HG02610 (cell line): ENCODE data around the gene TNRC6A.
"Not testable (repeated sequence)": the region's sequence is repeated elsewhere in the genome, so short reads cannot be mapped to it uniquely, and the experiment has no call there.

ENCODE experiments used
- ATAC-seq: cut with Tn5 transposase; IDR thresholded peaks from one replicate; pipeline ENCODE4 v1.9.1; 2021; ENCODE audit warnings: mild to moderate bottlenecking, moderate library complexity; ENCODE audit not compliant: unreplicated experiment

TNRC6A gene

DNA sequence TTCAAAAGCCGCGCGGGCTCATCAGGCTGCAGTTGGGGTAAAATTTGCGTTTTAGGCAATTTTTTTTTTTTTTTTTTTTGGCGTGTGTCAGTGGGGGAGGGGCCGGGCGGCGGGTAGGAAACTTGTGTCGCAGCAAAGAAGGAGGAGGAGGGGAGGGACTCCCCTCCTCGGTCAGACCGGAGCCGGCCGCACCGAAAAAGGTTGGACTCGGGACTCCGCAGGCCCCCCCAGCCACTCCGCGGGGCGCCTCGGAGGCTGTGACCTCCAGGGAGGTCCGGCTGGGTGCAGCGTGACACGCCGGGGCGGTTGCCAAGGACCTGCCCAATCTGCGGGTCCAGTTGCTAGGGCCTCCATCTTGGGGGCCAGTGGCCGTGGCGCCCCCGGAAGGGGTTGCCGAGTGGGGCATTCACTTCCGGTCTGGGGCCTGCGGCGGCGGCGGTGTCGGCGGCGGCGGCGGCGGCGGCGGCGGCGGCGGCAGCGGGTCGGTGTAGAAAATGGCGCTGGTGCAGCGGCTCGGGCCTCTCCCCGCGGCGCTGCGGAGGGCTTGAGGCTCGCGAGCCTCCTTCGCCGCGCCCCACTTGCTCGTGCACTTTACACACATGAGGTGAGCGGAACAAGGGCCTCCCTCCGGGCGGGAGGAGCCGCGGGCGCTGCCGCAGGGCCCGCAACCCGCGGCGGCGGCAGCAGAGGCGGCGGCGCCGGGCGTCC lies at the start of gene TNRC6A:
TNRC6A (plus strand) TSS at position 409 of the 708 bp plus-strand sequence; CDS start at position 600, 191 bp downstream.
- ATAC-seq = peak; percentile 92

DNA sequence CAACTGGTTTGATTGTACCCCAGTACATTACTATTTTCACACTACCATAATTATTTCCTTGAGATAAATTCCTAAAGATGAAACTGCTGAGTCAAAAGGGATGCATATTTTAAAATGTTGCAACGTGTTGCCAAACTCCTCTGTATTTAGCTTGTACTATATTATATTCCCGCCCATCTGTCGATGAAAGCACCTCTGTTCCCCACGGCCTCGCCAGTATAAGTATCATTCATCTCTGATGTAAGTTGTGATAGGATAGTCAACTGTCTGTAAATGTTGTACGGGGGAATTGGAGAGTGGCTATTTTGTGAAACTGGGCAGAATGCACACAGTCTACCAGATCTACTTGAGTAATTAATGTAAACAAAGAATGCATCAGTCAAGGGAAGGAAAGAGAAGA lies 47.7 kb upstream of the TNRC6A start:
- ATAC-seq = no peak

DNA sequence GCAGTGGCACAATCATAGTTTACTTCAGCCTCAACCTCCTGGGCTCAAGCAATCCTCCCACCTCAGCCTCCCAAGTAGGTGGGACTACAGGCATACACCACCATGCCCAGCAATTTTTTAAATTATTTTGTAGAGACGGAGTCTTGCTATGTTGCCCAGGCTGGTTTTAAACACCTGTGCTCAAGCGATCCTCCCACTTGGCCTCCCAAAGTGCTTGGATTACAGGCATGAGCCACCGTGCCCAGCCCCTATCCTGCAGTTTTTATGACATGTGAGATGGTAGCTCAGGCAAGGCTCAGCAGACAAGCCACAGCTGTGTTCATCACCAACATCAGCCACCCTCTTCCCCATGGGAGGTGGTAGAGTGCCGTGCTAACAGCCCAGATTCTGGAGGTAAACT lies 46.2 kb upstream of the TNRC6A start:
- no peak for ATAC-seq

DNA sequence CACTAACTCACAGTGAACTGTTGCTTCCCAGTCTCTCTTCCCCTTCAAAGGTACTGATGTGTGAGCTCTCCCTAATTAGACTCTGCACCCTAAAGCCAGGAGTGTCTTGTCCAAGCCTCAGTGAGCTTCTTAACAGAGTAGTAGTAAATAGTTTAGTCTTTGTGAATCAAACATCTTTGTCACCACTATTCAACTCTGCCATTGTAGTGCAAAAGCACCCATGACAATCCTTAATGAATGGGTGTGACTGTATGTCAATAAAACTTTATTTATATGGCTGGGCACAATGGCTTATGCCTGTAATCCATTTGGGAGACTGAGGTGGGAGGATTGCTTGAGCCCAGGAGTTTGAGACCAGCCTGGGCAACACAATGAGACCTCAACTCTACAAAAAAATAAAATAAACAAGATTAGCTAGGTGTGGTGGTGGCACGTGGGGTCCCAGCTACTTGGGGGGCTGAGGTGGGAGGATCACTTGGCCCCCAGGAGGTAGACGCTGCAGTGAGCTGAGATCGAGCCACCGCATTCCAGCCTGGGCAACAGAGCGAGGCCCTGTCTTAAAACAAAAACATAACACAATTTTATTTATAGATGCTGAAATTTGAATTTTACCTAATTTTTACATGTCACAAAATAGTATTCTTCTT lies 45.5 kb upstream of the TNRC6A start:
- ATAC-seq = no peak

DNA sequence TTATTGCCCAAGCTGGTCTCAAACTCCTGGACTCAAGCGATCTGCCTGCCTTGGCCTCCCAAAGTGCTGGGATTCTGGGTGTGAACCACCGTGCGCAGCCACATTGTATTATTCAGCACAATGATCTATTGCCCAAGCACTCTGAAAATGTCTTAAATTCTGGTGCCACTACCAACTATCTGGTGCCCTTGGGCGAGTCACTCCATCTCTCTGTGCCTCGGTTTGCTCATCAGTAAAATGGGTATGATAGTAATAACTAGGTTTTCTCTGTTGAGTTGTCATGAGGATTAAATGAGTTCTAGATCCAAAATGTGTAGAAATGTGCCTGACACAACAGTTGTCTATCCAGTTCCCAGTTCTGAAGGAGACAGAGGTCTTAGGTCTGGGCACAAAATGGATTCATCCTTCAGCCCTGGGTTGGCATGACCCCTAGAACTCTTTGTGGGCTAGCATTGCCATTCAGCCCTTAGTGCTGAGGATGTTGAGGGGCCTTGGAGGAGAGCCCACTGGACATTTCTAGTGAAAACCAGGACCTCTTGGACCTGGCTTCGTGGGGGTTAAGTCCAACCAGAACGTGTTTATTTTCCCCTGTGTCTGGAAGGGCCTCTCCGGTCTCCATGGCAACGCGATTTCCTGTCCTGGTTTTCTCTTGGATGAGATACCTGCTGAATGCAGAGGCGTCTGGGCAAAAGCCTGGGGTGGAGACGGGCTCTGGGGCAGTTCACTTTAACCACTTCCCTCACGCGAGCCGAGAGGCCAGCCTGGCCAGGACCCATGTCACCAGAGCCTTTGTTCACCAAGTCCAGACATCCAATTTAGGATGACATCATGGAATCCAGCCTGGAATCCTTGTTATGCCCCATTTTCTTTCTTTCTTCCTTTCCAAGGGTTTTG lies 43.7 kb upstream of the TNRC6A start:
- no peak for ATAC-seq

DNA sequence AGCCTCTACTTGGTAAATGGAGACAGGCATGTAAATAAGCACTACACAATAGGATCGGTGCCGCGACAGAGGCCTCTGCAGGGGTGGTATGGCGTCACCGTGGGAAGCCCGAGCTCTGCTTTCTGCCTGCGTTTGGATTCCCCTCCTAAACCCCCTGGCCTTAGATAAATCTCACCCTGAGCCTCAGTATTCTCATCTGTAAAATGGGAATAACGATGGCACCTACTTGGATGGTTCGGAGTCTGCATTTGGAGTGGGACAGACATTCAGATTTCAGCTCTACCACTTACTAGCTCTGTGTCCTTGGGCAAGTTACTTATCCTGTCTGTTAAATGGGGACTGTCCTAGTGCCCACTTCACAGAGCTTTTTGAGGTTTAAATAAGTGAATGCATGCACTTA lies 42.8 kb upstream of the TNRC6A start:
- no peak for ATAC-seq

DNA sequence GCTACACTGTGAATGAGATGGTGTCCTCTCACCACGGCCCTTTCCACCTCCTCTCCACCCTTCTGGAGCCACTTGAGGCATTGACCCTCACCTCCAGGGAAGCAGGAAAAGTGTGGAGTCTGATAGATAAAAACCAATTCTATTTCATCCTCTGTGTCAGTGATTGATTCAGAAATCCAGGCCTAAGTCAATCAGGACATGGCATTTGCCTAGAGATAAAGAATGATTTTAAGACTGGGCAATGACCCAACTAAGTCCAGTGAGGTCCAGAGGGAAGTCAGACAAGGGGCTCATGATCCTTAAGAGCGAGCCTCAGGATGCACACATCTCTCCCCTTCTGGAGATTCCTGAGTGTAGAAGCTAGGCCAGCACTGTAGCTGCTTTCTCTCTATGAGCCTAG lies 41.1 kb upstream of the TNRC6A start:
- no peak for ATAC-seq

DNA sequence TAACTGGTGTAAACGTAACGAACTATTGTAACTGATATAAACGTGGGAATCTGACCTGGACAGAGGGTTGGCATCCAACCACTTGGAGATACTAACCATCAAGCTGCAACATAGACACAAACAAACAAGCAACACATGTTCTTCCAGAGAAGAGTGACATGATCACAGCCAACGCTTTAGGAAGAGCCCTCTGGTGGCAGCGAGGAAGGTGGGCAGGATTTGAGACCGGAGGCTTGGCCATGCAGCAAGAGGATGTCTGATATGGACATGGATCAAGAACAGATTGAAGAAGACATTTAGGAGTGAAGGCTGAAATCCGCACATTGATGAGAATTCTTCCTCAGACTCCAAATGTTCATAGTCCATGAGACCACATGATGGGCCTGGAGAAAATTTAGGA lies 40.3 kb upstream of the TNRC6A start:
- no peak for ATAC-seq

DNA sequence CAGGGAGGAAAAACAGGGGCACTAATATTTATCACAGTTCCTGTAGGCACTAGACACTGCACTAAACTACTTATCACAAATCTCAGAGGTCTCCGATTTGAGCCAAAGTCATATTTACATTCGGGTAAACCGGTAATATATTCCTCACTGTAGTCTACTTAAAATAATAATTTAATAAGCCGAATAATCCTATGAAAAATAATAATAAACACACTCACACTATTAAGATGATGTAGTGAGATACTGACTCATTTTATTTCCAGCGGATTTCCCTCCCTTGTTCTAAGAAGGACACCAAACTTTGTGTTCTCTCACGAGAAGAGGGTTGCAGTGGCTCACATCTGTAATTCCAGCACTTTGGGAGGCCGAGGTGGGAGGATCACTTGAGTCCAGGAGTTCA lies 36.6 kb upstream of the TNRC6A start:
- ATAC-seq = no peak

DNA sequence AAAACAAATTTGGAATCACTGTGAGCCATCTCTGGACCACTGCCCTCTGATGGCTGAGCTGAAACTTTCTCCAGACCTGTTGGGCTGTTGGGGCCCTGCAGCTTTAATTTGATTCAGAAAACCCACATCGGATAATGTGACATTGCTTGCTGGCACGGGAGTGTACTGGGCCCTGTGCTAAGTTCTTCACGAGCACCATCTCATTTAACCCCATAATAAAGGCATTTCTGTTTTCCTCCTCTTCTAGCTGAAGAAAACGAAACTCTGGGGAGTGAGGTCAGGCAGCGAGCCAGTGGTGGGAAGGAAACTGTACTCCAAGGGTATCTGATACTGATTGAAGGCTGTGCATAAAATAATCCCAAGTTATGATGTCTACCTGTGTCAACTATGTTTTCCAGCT lies 34.5 kb upstream of the TNRC6A start:
- ATAC-seq = no peak

DNA sequence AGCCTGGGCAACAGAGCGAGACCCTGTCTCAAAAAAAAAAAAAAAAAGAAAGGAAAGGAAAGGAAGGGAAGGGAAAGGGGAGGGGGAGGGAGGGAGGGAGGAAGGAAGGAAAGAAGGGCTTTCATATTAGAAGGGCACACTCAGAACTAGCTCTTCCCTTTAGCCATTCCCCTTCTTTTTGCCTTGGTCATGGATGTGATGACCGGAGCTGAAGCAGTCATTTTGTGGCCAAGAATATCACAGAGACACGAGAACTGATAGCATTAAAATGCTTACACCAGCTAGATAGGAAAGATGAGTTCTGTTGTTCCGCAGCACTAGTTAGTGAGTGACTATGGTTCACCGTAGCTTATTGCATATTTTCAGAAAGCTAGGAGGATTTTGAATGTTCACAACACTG lies 32.8 kb upstream of the TNRC6A start:
- no peak for ATAC-seq

DNA sequence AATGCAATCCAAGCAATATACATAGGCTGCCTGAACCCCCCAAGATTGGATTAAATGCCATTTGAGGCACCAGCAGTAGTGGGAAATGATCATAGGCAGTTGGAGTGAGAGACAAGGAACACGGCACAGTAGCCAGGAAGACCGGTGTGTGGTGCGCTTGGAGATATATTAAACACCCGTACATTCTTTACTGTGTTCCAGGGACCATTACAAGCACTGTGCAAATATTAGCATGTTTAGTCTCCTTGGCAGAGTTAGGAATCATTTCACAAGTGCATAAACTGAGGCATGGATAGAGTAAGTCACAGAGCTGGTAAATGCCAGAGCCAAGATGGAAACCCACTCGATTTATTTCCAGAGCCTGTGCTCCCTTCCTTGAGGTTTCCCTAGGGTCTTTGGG lies 31.1 kb upstream of the TNRC6A start:
- no peak for ATAC-seq

DNA sequence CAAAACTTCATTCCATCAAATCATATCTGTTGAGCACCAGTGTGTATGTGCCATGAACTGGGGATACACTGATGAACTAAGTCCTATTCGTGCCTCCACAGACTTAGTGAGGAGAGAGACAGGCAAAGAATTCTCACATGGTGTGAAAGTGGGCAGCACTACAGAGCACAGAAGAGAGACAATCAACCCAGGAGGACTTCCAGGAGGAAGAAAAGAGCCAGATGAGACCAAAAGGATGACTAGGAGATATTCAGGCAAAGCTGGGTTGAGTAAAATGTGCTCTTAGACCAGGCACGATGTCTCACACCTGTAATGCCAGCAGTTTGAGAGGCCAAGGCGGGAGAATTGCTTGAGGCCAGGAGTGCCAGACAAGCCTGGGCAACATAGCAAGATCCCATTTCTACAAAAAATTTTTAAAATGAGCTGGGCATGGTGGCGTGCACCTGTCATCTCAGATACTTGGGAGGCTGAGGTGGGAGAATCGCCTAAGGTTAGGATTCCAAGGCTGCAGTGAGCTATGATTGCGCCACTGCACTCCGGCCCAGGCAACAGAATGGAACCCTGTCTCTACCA lies 30.2 kb upstream of the TNRC6A start:
- ATAC-seq = no peak

DNA sequence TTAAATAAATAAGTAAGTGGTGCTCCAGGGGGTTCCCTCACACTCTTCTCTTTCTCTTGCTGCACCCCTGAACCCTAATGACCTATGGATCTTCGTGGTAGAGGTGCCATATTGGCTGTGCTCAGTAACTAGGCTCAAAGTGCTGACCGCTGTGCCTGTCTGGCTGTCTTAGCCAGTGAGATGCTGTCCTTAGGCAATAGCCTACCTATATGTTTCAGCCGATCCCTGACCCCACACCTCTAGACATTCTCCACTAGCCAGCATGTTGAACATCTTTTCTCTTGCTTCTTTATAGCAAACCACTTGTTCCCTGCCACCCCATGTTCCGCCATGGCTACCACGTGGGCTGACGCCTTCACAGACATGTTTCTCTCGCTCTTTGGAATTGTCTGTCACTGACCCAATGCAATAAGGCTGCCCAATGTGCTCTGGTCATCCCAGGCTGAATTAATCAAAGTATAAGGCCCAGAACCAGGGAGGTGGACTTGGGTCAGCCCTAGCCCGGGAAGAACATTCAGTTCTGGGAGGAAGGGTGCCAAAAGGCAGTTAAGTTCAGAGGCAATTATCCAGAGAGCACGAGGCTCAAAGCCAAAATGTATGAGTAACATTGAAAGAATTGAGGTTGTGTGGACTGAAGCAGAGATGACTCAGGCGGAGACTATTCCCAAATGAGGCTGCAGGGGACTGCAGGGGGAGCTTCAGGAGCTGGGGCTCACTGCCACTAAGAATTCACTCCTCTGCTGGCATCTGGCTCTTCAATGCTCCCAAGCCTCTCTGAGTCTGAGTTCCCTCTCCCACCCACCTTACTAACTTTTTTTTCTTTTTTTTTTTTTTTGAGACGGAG lies 28.7 kb upstream of the TNRC6A start:
- ATAC-seq = no peak

DNA sequence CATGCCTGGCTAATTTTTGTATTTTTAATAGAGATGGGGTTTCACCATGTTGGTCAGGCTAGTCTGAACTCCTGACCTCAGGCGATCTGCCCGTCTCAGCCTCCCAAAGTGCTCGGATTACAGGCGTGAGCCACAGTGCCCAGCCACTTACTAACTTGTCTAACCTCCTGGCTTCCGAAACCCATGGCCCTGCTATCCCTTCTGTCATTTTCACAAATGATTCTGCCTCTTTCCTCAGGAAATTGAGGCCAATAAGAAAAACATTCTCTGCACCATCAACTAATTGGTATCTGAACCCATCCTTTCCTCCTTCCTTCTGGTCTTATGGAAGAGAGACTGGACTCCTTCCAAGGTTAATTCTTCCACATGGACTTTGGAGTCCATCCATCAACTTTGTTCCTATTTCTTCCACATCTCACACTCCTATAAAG lies 27.9 kb upstream of the TNRC6A start:
- ATAC-seq = no peak

DNA sequence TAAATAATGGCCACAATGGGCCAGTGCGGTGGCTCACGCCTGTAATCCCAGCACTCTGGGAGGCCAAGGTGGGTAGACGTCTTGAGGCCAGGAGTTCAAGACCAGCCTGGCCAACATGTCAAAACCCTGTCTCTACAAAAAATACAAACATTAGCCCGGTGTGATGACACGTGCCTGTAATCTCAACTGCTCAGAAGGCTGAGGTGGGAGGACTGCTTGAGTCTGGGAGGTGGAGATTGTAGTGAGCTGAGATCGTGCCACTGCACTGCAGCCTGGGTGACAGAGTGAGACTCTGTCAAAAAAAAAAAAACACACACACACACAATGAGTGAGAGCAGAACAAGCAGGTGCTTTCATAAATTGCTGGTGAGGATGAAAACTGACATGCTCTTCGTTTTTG lies 21.7 kb upstream of the TNRC6A start:
- not testable (repeated sequence) for ATAC-seq

DNA sequence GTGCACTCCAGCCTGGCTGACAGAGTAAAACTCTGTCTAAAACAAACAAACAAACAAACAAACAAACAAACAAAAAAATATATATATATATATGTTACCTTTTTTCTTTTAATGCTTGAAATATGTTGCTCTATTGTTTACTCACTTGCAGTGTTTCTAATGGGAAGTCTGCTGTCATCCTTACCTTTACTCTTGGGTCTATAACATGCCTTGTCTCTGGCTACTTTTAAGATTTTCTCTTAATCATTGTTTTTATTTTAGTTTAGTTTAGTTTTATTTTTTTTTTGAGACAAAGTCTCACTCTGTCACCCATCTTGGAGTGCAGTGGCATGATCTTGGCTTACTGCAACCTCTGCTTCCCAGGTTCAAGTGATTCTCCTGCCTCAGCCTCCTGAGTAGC lies 16.1 kb upstream of the TNRC6A start:
- ATAC-seq = no peak

DNA sequence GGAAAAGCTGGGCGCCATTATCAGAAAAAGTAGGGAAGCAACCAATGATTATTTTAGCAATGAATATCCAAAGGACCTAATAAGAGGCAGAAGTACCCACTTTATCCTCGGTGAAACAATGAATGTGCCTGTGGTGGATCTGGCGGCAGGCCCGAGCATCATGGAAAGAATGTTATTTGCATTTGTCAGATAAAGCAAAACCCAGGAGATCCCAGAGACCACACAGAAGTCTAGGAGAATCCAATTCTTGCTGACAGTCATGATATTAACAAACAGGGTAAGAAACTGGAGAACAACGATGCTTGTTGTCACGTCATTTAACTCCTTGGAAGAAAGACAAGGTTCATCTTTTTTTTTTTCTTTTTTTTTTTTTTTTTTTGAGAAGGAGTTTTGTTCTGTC lies 12.0 kb upstream of the TNRC6A start:
- ATAC-seq = no peak

DNA sequence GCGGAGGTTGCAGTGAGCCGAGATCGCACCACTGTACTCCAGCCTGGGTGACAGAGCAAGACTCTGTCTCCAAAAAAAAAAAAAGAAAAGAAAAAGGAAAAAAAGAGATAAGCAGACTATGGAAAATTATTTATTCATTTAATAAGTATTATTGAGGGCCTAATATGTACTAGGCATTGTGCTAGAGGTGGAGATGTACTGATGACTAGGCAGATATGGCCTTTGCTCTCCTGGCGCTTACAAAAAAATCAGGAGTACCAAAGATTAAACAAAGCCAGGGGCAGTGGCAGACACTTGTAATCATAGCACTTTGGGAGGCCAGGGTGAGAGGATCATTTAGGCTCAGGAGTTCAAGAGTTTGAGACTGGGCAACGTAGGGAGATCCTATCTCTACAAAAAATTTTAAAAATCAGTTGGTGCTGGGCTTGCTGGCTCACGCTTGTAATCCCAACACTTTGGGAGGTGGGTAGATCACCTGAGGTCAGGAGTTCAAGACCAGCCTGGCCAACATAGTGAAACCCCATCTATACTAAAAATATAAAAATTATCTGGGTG lies 10.4 kb upstream of the TNRC6A start:
- ATAC-seq = no peak

DNA sequence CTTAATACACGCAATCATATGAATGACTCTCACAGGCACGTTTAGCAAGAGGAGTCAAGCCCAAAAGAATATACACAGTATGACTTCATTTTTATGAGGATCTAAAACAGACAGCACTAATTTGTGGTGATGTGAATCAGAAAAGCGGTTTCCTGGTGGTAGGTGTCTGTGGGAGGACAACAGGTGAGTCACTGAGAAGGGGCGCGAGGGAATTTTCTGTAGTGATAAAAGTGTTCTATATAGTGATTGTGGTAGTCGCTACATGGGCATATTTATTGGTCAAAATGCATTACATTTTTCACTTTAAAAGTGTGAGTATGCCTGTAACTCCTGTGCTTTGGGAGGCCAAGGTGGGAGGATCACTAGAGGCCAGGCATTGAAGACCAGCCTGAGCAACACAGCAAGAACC lies 7.6 kb upstream of the TNRC6A start:
- ATAC-seq = no peak
